GM21367 (cell line): Measurements from ENCODE around the gene PPHLN1.
A peak's percentile ranks its signal among the peaks of the same experiment; 100 is the strongest.

ENCODE experiments used
- ATAC-seq: cut with Tn5 transposase; IDR thresholded peaks from one replicate; pipeline ENCODE4 v1.9.1; 2021; ENCODE audit not compliant: unreplicated experiment

The PPHLN1 gene

GRCh38 chr12:42474391-42474790 is 148.4 kb downstream of the PPHLN1 start:
- ATAC-seq = no peak

GRCh38 chr12:42475106-42475505 is 149.1 kb downstream of the PPHLN1 start:
- ATAC-seq = no peak

GRCh38 chr12:42477941-42478340 is 152.0 kb downstream of the PPHLN1 start:
- no peak for ATAC-seq

- ATAC-seq = no peak
Measured at GRCh38 chr12:42481368-42481767, 155.4 kb downstream of the PPHLN1 start.

- no peak for ATAC-seq
Measured at GRCh38 chr12:42482041-42482747, 156.2 kb downstream of the PPHLN1 start.

GRCh38 chr12:42482748-42483520 is 157.0 kb downstream of the PPHLN1 start:
- ATAC-seq = peak; percentile 71

GRCh38 chr12:42483521-42483790 is 157.5 kb downstream of the PPHLN1 start:
- peak; percentile 20 for ATAC-seq

GRCh38 chr12:42484996-42485395 is 159.0 kb downstream of the PPHLN1 start:
- no peak for ATAC-seq

- ATAC-seq = no peak
Measured at GRCh38 chr12:42485823-42486222, 159.9 kb downstream of the PPHLN1 start.

GRCh38 chr12:42486407-42486806 is 160.4 kb downstream of the PPHLN1 start:
- no peak for ATAC-seq

- no peak for ATAC-seq
Measured at GRCh38 chr12:42490261-42490842, 164.4 kb downstream of the PPHLN1 start.
